Esophagus muscularis mucosa (tissue), 4 donors: ENCODE data around the gene TNFAIP2.

Experiments
- EP300 ChIP-seq: sonication (generic); formaldehyde crosslinking; IDR thresholded peaks from one replicate; pipeline ENCODE4 v1.6.1; 2017; ENCODE audit warnings: antibody characterized with exemption
- POLR2A ChIP-seq: fragments of 450-650 bp; IDR thresholded peaks from one replicate; pipeline ENCODE4 v1.6.1; 2017; ENCODE audit warnings: antibody characterized with exemption, moderate library complexity, mild to moderate bottlenecking, low read depth
- TF ChIP-seq, protein P1 (sequence below), 3 experiments: fragments of 200-600 bp in 2 of 3; fragments of 450-650 bp in 1 of 3; sonication (generic) in 2 of 3; IDR thresholded peaks; one replicate each; pipeline ENCODE4 v1.5.1; 2017 to 2019; ENCODE audit warnings: antibody characterized with exemption in 3 of 3, mild to moderate bottlenecking in 2 of 3, moderate library complexity in 1 of 3

DNA sequence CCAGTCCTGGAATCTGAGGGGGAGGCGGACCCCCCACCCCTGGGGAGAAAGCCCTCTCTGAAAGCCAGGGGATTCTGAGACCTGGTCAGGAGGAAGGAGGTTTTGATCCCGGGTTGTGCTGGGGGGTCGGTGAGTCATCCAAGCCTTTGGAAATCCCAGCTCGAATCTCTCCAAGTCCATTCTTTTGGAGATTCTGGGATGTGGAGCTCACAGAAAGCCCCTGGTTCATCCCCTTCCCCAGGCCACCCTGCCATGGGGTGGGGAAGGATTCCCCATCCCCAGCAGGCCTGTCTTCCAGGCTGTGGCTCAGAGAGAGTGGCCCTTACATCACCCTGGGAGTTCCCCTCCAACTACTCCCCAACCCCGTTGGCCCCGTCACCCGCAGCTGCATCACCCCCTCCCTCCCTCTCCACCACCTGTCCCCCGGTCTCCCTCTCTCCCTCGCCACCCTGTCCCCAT lies 14.5 kb upstream of the TNFAIP2 start:
- TF ChIP-seq, protein P1, sequence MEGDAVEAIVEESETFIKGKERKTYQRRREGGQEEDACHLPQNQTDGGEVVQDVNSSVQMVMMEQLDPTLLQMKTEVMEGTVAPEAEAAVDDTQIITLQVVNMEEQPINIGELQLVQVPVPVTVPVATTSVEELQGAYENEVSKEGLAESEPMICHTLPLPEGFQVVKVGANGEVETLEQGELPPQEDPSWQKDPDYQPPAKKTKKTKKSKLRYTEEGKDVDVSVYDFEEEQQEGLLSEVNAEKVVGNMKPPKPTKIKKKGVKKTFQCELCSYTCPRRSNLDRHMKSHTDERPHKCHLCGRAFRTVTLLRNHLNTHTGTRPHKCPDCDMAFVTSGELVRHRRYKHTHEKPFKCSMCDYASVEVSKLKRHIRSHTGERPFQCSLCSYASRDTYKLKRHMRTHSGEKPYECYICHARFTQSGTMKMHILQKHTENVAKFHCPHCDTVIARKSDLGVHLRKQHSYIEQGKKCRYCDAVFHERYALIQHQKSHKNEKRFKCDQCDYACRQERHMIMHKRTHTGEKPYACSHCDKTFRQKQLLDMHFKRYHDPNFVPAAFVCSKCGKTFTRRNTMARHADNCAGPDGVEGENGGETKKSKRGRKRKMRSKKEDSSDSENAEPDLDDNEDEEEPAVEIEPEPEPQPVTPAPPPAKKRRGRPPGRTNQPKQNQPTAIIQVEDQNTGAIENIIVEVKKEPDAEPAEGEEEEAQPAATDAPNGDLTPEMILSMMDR (IDR thresholded peaks at IDR 0.05): no peak
- TF ChIP-seq EP300 (no peak), POLR2A (no peak)
